Measurements from ENCODE around the gene MYADML2.

DNA sequence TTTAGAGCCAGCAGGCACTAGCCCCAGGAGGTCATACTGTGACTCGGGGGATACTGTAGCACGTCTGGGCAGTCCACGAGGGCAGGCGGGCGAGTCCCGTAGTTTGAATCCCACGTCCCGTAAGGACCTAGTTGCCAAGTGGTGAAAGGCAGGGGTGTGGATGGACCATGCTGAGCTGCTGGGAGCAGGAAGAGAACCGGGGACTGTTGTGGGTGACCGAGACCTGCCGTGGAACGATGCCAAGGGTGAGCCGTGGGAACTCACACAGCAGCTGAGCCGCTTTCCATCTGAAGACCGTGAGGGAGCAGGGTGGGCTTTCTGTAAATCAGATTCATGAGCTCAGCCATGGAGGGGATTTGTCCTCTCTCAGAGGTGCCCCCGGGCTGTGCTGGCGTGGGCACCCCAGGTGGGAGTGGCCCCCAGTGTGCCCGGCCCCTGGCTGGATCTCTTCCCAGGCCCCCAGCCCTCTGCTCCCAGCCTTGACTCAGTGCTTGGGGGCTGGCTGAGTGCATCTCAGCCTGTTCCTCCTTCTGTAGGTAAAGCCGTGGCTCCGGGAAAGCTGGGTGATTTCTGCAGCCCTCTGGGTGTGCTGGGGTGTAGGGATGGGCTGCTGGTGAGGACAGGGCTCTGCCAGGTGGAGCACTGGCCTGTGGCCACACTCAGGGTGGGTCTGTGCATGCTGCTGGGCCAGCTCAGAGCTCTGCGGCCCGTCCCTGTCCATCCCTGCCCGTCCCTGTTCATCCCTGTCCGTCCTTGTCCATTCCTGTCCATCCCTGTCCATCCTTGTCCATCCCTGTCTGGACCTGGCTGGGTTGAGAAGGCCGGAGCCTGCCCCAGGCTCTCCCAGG lies 44.0 kb upstream of the MYADML2 start:
- TF ChIP-seq, protein P1, sequence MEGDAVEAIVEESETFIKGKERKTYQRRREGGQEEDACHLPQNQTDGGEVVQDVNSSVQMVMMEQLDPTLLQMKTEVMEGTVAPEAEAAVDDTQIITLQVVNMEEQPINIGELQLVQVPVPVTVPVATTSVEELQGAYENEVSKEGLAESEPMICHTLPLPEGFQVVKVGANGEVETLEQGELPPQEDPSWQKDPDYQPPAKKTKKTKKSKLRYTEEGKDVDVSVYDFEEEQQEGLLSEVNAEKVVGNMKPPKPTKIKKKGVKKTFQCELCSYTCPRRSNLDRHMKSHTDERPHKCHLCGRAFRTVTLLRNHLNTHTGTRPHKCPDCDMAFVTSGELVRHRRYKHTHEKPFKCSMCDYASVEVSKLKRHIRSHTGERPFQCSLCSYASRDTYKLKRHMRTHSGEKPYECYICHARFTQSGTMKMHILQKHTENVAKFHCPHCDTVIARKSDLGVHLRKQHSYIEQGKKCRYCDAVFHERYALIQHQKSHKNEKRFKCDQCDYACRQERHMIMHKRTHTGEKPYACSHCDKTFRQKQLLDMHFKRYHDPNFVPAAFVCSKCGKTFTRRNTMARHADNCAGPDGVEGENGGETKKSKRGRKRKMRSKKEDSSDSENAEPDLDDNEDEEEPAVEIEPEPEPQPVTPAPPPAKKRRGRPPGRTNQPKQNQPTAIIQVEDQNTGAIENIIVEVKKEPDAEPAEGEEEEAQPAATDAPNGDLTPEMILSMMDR (conservative IDR thresholded peaks at IDR 0.05): no peak
- TF ChIP-seq EZH2 (IDR thresholded peaks at IDR 0.05; ENCODE audit: low read depth): no peak

Data from PC-9 (cell line).